K562 (cell line): Measurements from ENCODE around the gene C2CD4C. TPM values are rescaled to one million over a fixed set of nuclear protein-coding genes. Genes with fewer than 3 reads are reported as not detected.
A peak's percentile ranks its signal among the peaks of the same experiment; 100 is the strongest.

Source experiments
- ATAC-seq: fragments of 200-7000 bp; cut with Tn5 transposase; 3 replicates; pipeline ENCODE4 v1.9.1; 2020; ENCODE audit warnings: moderate library complexity
- BruUV-seq: library from RNA; stranded (reverse); fragments of 400-500 nt; replicated peaks from 2 replicates; lab custom pipeline; 2021; lab: Mats Ljungman, UMichigan
- CTCF ChIA-PET: fragments of 300-600 bp; formaldehyde crosslinking; extraction: SDS; loops from one replicate; lab custom pipeline; 2021; ENCODE audit warnings: low intra/inter-chr PET ratio; lab: Yijun Ruan, JAX
- POLR2A ChIA-PET: fragments of 300-600, 350-650 bp; sonication (Branson Sonifier 250); formaldehyde crosslinking; extraction: SDS; loops from one replicate; lab custom pipeline; 2021; ENCODE audit warnings: antibody characterized with exemption, inconsistent platforms; lab: Yijun Ruan, JAX
- DNase-seq, 4 experiments: peaks; one replicate each; pipeline versions ENCODE4 v3.0.0 to v3.0.0-alpha.2; 2011 to 2018; ENCODE audit warnings: low spot score in 3 of 4, mixed read lengths in 3 of 4; ENCODE audit errors: extremely low read depth in 1 of 4
- FAIRE-seq: peaks from 2 replicates; lab custom pipeline; 2011; peaks lifted over from hg19 to GRCh38; lab: Jason Lieb, UNC
- H2AFZ ChIP-seq: 2 replicates; pipeline ENCODE4 v1.6.0; 2011; ENCODE audit warnings: low read depth, low read length, control low read depth, inconsistent platforms
- H3K27ac ChIP-seq: fragments of 200-600 bp; 3 replicates; pipeline ENCODE4 v1.8.0; 2011; ENCODE audit warnings: low read depth, mild to moderate bottlenecking, control low read depth, inconsistent platforms, low read length, moderate library complexity, mixed read lengths; ENCODE audit errors: extremely low read depth
- H3K27me3 ChIP-seq, 2 experiments: fragments of 300-600 bp in 1 of 2; 2 replicates in 1 of 2; 3 replicates in 1 of 2; pipeline versions ENCODE4 v1.6.0 to v1.8.0; 2011; ENCODE audit warnings: inconsistent platforms in 2 of 2, low read length in 2 of 2, mild to moderate bottlenecking in 1 of 2, mixed read lengths in 1 of 2, moderate library complexity in 1 of 2; ENCODE audit not compliant: control insufficient read depth in 2 of 2, insufficient read depth in 2 of 2
- H3K36me3 ChIP-seq: fragments of 300-600 bp; 3 replicates; pipeline ENCODE4 v1.8.0; 2011; ENCODE audit warnings: mild to moderate bottlenecking, low read length, inconsistent platforms; ENCODE audit not compliant: control insufficient read depth, insufficient read depth
- H3K4me1 ChIP-seq, 2 experiments: fragments of 200-600 bp in 1 of 2; replicated peaks in 1 of 2; 2 replicates in 1 of 2; 3 replicates in 1 of 2; pipeline versions ENCODE4 v1.5.1 to v1.8.0; 2011; ENCODE audit warnings: inconsistent platforms in 2 of 2, low read length in 2 of 2, mild to moderate bottlenecking in 1 of 2, mixed read lengths in 1 of 2, moderate library complexity in 1 of 2; ENCODE audit not compliant: control insufficient read depth in 2 of 2, insufficient read depth in 2 of 2
- H3K4me2 ChIP-seq: 2 replicates; pipeline ENCODE4 v1.6.1; 2011; ENCODE audit warnings: low read length, control low read depth, inconsistent platforms, mixed read lengths; ENCODE audit not compliant: insufficient read depth
- H3K4me3 ChIP-seq: fragments of 200-600 bp; sonication (generic), shearing (Covaris generic); 2 replicates; pipeline ENCODE4 v1.5.1; 2016; ENCODE audit warnings: control low read depth, inconsistent platforms
- H3K79me2 ChIP-seq: fragments of 200-600 bp; 3 replicates; pipeline ENCODE4 v1.8.0; 2011; ENCODE audit warnings: low read length, inconsistent platforms; ENCODE audit not compliant: control insufficient read depth, insufficient read depth
- H3K9ac ChIP-seq, 2 experiments: 2 replicates each; pipeline versions ENCODE4 v1.6.0 to v1.6.1; 2011; ENCODE audit warnings: low read depth in 2 of 2, low read length in 2 of 2, control low read depth in 1 of 2, inconsistent platforms in 1 of 2, mild to moderate bottlenecking in 1 of 2, mixed read lengths in 1 of 2; ENCODE audit not compliant: insufficient read depth in 1 of 2
- H3K9me1 ChIP-seq: one replicate; pipeline ENCODE4 v1.6.0; 2011; ENCODE audit warnings: inconsistent platforms, mild to moderate bottlenecking, low read length, moderate library complexity; ENCODE audit not compliant: control insufficient read depth, insufficient read depth
- H3K9me3 ChIP-seq: replicated peaks from 2 replicates; pipeline ENCODE4 v1.5.1; 2011; ENCODE audit warnings: low read depth, low read length, inconsistent platforms; ENCODE audit not compliant: control insufficient read depth, insufficient read depth
- H4K20me1 ChIP-seq: replicated peaks from 2 replicates; pipeline ENCODE4 v1.6.1; 2011; ENCODE audit warnings: low read length, inconsistent platforms, mixed read lengths; ENCODE audit not compliant: control insufficient read depth, insufficient read depth
- ATF2 ChIP-seq: sonication (generic); formaldehyde crosslinking; IDR thresholded peaks from 2 replicates; pipeline ENCODE4 v1.8.1; 2022; ENCODE audit warnings: missing genetic modification reagents
- ELF1 ChIP-seq: fragments of 200-800 bp; sonication (Bioruptor generic); IDR thresholded peaks from 2 replicates; pipeline ENCODE4 v1.6.1; 2016; ENCODE audit warnings: missing genetic modification characterization, missing compliant biosample characterization
- GATAD2B ChIP-seq: fragments of 450-650 bp; IDR thresholded peaks from 2 replicates; pipeline ENCODE4 v1.6.1; 2017; ENCODE audit warnings: mild to moderate bottlenecking, borderline replicate concordance
- HNRNPLL ChIP-seq: fragments of 200-400 bp; formaldehyde crosslinking; IDR thresholded peaks from 2 replicates; pipeline ENCODE4 v1.6.1; 2017; ENCODE audit warnings: low read length, low read depth, mild to moderate bottlenecking; ENCODE audit not compliant: poor library complexity, severe bottlenecking
- LEF1 ChIP-seq: fragments of 450-650 bp; IDR thresholded peaks from 2 replicates; pipeline ENCODE4 v1.6.1; 2016; ENCODE audit warnings: mild to moderate bottlenecking
- MTA3 ChIP-seq: fragments of 450-650 bp; formaldehyde crosslinking; IDR thresholded peaks from 2 replicates; pipeline ENCODE4 v1.6.1; 2017; ENCODE audit warnings: mild to moderate bottlenecking, borderline replicate concordance
- ZBTB2 ChIP-seq: fragments of 450-650 bp; IDR thresholded peaks from 2 replicates; pipeline ENCODE4 v1.6.1; 2016; ENCODE audit warnings: antibody characterized with exemption
- ZBTB49 ChIP-seq: sonication (generic); formaldehyde crosslinking; IDR thresholded peaks from 2 replicates; pipeline ENCODE4 v1.8.0; 2022; ENCODE audit warnings: missing genetic modification reagents, mild to moderate bottlenecking, borderline replicate concordance
- ZNF561 ChIP-seq: fragments of 450-650 bp; formaldehyde crosslinking; conservative IDR thresholded peaks from 2 replicates; pipeline ENCODE4 v1.4.0; 2020; ENCODE audit warnings: mild to moderate bottlenecking, moderate library complexity
- ZNF655 ChIP-seq: fragments of 250-450 bp; sonication (Bioruptor Pico); IDR thresholded peaks from 2 replicates; pipeline ENCODE4 v1.5.0; 2021
- ZNF707 ChIP-seq: fragments of 250-450 bp; sonication (Bioruptor Pico); conservative IDR thresholded peaks from 2 replicates; pipeline ENCODE4 v1.8.0; 2022; ENCODE audit warnings: inconsistent platforms, mild to moderate bottlenecking, moderate library complexity
- ZNF766 ChIP-seq: fragments of 200-800 bp; sonication (Bioruptor generic); conservative IDR thresholded peaks from 2 replicates; pipeline ENCODE4 v1.6.1; 2016; ENCODE audit warnings: missing genetic modification characterization, missing compliant biosample characterization
- WGBS: fragments of 100-300 bp; shearing (Covaris generic); methylation state at CpG from one replicate; pipeline ENCODE4 v1.1.6; 2016; ENCODE audit warnings: low coverage, mixed read lengths; ENCODE audit not compliant: insufficient coverage; ENCODE audit errors: missing lambda C conversion rate; 5-methylcytosine and 5-hydroxymethylcytosine counted together
- in situ Hi-C: fragments of 300-500 bp; cut with MboI; formaldehyde crosslinking; loops from 4 replicates; pipeline ENCODE4 v1.15.0; 2018; ENCODE audit warnings: inconsistent platforms, mixed read lengths
- intact Hi-C: fragments of 100-400 bp; cut with micrococcal nuclease; formaldehyde crosslinking; loops from 2 replicates; pipeline ENCODE4 v1.14.2; 2022
- polyA plus RNA-seq, 8 experiments: library from polyadenylated mRNA; depleted of rRNA in 4 of 8; stranded (reverse) in 5 of 8; unstranded in 3 of 8; fragments of >200 nt; fragmentation: Nextera tagmentation in 2 of 8; fragmentation: Illumina TruSeq in 1 of 8; extraction: Ambion mirVana in 2 of 8; extraction: Trizol in 1 of 8; gene quantifications; 2 replicates each; pipeline versions ENCODE4 v1.2.1 to v1.2.3, GENCODE V29; 2011 to 2014; ENCODE audit warnings: inconsistent platforms in 1 of 8, missing spikeins in 1 of 8
- total RNA-seq, 7 experiments: library from RNA; depleted of rRNA in 6 of 7; stranded (reverse); fragments of >200 nt in 6 of 7; fragmentation: Illumina TruSeq in 2 of 7; extraction: Trizol in 2 of 7; gene quantifications; 2 replicates each; pipeline versions ENCODE4 v1.2.1 to v1.2.3, GENCODE V29; 2011 to 2021; ENCODE audit warnings: low replicate concordance in 1 of 7
- TF ChIP-seq, protein P1 (sequence below): sonication (generic); formaldehyde crosslinking; IDR thresholded peaks from 2 replicates; pipeline ENCODE4 v1.5.0; 2020; ENCODE audit warnings: missing genetic modification reagents

The C2CD4C gene
- total and polyA plus RNA-seq, 9 of the 15 experiments (the other 6 are each of a cell fraction or from before 2014, with no cell fraction given): 0.01 to 0.07 TPM; not detected in 7

DNA sequence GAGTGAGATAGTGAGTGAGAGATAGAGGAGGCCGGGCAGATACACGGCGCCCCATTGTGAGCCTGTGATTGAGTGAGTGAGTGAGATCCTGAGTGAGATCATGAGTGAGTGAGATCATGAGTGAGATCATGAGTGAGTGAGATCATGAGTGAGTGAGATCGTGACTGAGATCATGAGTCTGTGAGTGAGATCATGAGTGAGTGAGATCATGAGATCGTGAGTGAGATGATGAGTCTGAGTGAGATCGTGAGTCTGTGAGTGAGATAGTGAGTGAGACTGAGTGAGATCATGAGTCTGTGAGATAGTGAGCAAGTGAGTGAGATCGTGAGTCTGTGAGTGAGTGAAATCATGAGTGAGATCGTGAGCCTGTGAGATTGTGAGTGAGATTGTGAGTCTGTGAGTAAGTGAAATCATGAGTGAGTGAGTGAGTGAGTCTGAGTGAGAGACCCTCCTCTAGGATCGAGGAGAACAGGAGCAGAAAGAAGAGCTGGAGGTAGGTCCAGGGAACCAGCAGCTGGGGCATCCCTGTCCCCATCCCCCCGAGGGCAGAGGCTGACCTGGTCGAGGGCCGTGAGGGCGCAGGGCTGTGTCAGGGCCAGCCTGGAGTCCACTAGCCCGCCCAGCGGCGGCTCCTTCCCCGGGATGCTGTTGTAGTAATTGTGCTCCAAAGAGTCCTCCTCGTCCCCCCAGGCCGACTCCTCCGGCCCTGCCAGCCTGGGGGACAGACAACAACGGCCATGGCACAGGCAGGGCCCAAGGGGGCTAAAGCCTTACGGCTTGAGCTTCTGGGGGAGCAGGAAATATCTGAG, 25.4 kb upstream of the C2CD4C start:
- Histone ChIP-seq H4K20me1 (peaks cover 3% of the 10 kb centered on the region; the same call in 1 of the 2 replicates), H3K4me1 (peaks cover 0 to 24% of the 10 kb centered on the region in 2 experiments; a peak in 1 of 5 replicates), H3K9me3 (peaks cover 5% of the 10 kb centered on the region), H3K4me3 (no peak overlapping the region), H3K79me2 (no peaks in the 10 kb centered on the region), H3K27ac (no peak overlapping the region), H3K27me3 (peaks cover 13 to 44% of the 10 kb centered on the region in 2 experiments; a peak in 4 of 5 replicates), H3K9ac (no peak overlapping the region), H2AFZ (no peak overlapping the region), H3K9me1 (no peaks in the 10 kb centered on the region), H3K36me3 (no peaks in the 10 kb centered on the region), H3K4me2 (no peak overlapping the region)
- DNase-seq (no peak), FAIRE-seq (peak; percentile 32), ATAC-seq (no peak)
- no TSS peak for BruUV-seq
- ChIA-PET CTCF (no interaction called here), POLR2A (interaction anchor here (0.7 kb wide), 1 partner anchor 69 kb away, joined by 3 read pairs; no protein-coding TSS in a partner anchor)
- 10% methylated on average over 18 of the region's 22 CpGs for WGBS
- intact Hi-C loops: no loop called here
- in situ Hi-C loops: no loop called here
- TF ChIP-seq ZNF561 (CRISPR knock-in tag) (no peak), ATF2 (CRISPR knock-in tag) (no peak), HNRNPLL (no peak), ZBTB2 (no peak), LEF1 (no peak), ZBTB49 (CRISPR knock-in tag) (no peak), GATAD2B (no peak), ELF1 (no peak), ZNF766 (CRISPR knock-in tag) (no peak), ZNF655 (CRISPR knock-in tag) (no peak), ZNF707 (no peak), MTA3 (no peak)
- TF ChIP-seq, protein P1, sequence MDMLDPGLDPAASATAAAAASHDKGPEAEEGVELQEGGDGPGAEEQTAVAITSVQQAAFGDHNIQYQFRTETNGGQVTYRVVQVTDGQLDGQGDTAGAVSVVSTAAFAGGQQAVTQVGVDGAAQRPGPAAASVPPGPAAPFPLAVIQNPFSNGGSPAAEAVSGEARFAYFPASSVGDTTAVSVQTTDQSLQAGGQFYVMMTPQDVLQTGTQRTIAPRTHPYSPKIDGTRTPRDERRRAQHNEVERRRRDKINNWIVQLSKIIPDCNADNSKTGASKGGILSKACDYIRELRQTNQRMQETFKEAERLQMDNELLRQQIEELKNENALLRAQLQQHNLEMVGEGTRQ: no peak
